Stimulated activated CD4-positive, alpha-beta T cell treated with anti-CD3 and anti-CD28 coated beads, TNF-alpha, amount 100 ng/mL, for 24 hours (primary cell): ENCODE data around the gene KLF8.

Source experiments
- DNase-seq, 3 experiments: peaks; one replicate each; pipeline ENCODE4 v3.0.0-alpha.2; 2020; ENCODE audit warnings: low read depth in 3 of 3

Gene KLF8

GRCh38 chrX:56309881-56310280 lies 77.7 kb downstream of the KLF8 start:
- no peak for DNase-seq

DNA sequence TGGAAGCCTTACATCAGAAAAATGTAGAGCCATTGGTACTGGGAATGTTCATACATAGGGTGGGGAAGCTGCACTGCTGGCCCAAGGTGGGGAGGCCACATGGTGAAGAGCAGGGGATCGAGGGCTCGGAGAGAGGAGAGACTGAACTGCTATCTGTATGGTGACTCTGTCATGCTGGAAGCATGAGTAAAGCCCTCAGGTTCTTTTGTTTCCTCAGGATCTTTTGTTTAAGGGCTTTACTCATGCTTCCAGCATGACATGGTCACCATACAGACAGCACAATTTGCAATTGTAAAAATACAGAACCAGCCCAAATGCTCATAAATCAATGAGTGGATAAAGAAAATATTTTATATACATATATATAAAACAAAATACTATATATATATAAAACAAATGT lies 78.4 kb downstream of the KLF8 start:
- no peak for DNase-seq

DNA sequence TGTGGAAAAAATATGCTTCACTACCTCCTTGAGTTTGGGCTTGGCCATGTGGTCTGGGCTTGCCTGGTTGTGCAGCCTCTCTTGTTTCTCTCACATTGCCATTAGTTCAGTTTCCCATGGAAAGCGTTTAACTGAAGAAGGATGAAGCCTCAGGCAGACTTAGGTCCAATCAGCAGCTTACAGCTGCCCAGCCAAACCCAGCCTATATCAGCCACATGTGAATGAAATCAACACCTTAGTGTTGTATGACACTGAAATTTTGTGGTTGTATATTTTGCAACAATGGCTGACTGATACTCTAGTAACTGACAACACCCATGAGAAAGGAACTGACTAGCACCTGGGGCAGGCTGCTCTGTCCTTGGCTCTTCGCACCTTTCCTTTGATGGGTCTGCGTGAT lies 81.2 kb downstream of the KLF8 start:
- no peak for DNase-seq

DNA sequence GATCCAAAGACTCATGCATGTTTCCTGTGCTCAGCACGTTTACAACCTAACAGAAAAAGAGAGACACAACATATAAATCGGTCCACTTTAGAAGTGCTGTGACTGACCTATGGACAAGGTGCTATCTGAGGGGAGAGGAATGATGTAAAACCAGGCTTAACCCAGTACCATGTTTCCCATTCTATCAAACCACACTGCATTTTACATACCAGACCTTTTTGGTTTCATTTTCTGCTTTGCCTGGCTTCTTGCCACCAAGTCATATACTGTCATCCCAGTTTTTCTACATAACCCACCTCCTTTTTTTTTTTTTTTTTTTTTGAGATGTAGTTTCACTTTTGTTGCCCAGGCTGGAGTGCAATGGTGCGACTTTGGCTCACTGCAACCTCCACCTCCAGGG lies 82.2 kb downstream of the KLF8 start:
- no peak for DNase-seq

GRCh38 chrX:56318076-56318475 lies 85.9 kb downstream of the KLF8 start:
- DNase-seq = no peak

DNA sequence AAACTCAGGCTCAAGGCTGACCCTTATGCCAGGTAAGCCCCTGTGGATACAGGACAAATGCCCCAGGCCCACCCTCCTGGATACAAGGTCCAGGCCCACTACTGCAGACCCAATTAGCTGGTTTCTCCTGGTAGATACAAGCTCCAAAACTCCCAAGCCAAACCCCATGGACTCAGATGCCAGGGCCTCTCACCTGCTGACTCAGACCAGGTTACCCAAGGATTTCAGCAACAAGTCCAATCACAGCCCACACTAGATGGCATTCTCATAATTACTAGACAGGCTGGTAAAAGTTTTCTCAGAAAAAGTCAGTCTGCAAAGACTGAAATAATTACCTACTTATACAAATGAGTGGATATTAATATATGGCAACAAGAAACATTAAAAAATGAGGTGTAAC lies 87.0 kb downstream of the KLF8 start:
- no peak for DNase-seq
